Activated CD4-positive, CD25-positive, alpha-beta regulatory T cell treated with anti-CD3 and anti-CD28 coated beads, Interleukin-2, amount 50 U/mL, for 16 hours (primary cell): ENCODE measurements around the gene ZNF154.
"Not testable (repeated sequence)": the region's sequence is repeated elsewhere in the genome, so short reads cannot be mapped to it uniquely, and the experiment has no call there.

Experiments
- DNase-seq: peaks from one replicate; pipeline ENCODE4 v3.0.0-alpha.2; 2020; ENCODE audit warnings: low read depth, low spot score

ZNF154 gene

GRCh38 chr19:57708641-57709361 is at the start of gene ZNF154:
ZNF154 (minus strand) TSS chr19:57709204; CDS start chr19:57708971, 233 bp downstream.
- DNase-seq = no peak

DNA sequence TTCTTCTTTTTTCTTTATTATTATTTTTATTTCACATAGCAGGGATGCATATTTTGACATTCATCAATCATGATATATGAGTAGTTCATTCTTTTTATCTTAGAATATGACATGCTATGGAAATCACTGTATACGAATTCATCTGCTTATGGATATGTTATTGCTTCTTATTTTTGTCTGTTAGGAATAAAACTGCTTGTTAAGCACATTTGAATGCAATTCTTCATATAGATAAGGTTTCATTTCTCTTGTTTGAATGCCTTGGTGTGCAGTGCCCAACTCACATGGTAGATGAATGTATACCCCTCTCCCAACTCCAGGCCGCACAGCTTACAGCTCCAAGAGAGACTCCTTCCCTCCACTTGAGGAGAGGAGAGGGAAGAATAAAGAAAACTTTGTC is 48.9 kb upstream of the ZNF154 start:
- no peak for DNase-seq

DNA sequence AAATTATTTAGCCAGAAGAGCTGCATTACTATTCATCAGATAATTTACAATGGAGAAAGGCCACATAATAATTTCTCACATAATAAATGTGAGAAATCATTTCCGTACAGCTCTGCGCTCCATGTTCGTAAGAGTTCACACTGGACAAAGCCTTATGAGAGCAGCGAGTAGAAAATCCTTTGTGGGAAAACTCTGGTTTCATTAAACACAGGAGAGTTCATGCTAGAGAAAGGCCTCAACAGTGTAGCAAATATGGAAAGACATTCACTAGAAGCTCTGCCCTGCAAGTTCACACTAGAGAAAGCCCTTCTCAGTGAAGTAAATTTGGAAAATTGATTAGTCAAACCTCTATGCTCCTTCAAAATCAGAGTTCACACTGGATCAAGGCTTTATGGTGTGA is 46.0 kb upstream of the ZNF154 start:
- no peak for DNase-seq

- DNase-seq = no peak
Measured at GRCh38 chr19:57754091-57754673, 45.2 kb upstream of the ZNF154 start.

DNA sequence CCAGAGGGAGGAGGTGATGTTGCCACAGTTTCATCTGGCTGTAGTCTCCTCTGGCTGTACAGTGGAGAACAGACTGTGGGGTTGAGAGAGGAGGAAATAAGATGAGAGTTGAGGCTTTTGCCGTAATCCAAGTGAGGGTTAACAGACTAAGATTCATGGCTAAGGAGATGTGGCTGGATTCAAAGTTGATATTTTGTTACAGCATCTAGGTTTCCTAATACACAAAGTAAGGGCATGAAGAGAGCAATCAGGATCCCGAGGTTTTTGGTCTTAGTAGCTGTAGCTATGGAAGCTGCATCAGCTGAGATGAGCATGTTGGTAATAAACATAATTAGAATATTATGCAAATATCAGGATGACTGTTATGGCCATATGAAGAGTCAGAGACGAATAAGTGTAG is 39.0 kb upstream of the ZNF154 start:
- DNase-seq = no peak

- DNase-seq = no peak
Measured at GRCh38 chr19:57747472-57747807, 38.4 kb upstream of the ZNF154 start.

GRCh38 chr19:57746580-57747471 is 37.8 kb upstream of the ZNF154 start, which contains the start of gene ZNF776:
ZNF776 (plus strand) TSS chr19:57746815; CDS start chr19:57747059, 244 bp downstream.
- peak; percentile 75 for DNase-seq

DNA sequence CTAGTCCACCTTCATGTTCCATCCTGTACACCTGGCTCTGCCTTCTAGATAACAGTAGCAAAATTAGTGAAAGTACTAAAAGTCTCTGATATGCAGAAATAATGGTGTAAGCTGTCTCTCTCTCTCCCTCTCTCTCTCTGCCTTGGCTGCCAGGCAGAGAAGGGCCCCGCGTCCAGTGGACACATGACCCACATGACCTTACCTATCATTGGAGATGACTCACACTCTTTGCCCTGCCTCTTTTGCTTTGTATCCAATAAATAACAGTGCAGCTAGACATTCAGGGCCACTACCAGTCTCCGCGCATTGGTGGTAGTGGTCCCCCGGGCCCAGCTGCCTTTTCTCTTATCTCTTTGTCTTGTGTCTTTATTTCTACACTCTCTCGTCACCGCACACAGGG is 29.8 kb upstream of the ZNF154 start:
- not testable (repeated sequence) for DNase-seq

DNA sequence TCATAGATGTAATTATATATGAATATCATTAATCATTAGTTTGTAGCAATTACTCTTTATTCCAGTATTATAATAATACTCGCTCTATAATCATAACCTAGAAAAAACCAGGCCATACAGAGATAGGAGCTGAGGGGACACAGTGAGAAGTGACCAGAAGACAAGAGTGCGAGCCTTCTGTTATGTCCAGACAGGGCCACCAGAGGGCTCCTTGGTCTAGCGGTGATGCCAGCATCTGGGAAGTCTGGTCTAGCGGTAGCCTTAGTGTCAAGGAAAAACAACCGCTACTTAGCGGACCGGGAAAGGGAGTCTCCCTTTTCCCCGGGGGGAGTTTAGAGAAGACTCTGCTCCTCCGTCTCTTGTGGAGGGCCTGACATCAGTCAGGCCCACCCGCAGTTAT is 29.3 kb upstream of the ZNF154 start:
- not testable (repeated sequence) for DNase-seq

GRCh38 chr19:57720878-57721277 is 11.9 kb upstream of the ZNF154 start:
- DNase-seq = no peak

DNA sequence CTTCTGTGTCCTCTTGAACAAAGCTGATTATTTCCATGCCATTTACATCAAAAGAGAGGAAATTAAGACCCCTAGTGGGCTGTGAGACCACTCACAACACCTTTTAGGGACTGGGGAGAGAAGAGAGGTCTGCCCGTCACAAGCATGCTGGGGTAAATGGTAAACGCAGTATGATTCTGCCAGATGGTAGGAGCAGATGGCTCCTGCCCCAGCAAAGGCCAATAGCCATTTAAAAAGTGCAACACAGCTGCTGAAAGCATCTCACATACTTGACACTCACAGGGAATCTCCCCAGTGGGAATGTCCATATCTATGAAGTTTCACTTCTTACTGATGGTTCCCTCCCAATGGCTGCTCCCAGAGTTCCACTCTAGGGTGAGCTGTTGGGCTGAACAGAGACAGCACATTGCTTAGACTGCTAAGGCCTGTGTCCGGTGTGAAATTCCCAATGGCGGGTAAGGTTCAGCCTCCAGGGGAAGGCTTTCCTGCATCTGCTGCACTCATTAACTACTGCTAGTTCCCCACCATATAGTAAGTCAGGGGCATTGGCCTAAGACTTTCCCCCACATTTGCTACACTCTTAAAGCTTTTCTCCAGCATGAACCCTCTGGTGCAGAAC is 11.0 kb upstream of the ZNF154 start:
- no peak for DNase-seq

GRCh38 chr19:57719424-57719823 is 10.4 kb upstream of the ZNF154 start:
- no peak for DNase-seq

DNA sequence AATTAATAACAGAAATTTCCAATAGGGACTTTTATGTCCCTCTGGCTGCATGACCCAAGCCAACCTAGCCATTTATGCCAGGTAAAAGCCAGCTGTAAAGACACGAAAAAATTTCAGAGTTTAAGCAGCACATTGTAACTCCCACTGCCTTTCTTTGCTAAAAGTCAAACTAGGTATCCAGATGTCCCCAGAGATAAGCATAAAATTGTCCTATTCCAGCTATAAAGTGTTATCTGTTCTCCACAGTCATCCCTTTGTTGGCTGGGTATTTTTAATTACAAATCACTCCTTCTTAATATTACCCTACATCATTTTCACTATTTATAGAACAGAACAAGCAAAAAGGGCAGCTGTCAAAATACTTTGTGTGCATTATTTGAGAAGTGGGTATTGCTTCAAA is 3.2 kb upstream of the ZNF154 start:
- DNase-seq = no peak

DNA sequence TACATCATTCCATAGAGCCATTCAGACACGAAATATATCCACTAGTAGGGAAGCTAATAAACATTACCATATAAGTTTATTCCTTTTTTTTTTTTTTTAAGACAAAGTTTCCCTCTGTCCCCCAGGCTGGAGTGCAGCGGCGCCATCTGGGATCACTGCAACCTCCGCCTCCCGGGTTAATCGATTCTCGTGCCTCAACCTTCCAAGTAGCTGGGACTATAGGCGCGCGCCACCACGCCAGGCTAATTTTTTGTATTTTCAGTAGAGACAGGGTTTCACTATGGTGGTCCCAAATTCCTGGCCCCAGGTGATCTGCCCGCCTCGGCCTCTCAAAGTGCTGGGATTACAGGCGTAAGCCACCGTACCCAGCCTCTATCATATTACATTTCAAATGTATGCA is 612 bp upstream of the ZNF154 start:
- DNase-seq = no peak

- DNase-seq = no peak
Measured at GRCh38 chr19:57706346-57706745, 2.7 kb downstream of the ZNF154 start.

GRCh38 chr19:57701625-57702024 is 7.4 kb downstream of the ZNF154 start:
- no peak for DNase-seq

DNA sequence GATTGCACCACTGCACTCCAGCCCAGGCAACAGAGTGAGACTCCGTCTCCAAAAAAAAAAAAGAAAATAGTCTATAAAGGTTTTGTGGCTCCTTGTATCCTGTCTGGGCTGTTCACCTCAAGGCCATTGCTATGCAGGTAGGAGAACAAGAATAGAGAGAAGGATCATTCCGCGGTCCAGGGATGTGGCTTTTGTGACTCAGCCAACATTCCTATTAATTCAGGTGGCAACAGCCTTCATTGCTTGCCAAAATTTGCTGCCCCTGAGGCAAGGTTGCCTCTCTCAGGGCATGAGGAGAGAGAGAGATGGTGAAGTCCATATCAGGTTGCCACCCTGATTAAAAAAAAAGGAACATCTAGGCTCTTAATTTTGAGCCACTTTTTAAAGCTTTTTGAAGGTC is 19.3 kb downstream of the ZNF154 start:
- DNase-seq = no peak

DNA sequence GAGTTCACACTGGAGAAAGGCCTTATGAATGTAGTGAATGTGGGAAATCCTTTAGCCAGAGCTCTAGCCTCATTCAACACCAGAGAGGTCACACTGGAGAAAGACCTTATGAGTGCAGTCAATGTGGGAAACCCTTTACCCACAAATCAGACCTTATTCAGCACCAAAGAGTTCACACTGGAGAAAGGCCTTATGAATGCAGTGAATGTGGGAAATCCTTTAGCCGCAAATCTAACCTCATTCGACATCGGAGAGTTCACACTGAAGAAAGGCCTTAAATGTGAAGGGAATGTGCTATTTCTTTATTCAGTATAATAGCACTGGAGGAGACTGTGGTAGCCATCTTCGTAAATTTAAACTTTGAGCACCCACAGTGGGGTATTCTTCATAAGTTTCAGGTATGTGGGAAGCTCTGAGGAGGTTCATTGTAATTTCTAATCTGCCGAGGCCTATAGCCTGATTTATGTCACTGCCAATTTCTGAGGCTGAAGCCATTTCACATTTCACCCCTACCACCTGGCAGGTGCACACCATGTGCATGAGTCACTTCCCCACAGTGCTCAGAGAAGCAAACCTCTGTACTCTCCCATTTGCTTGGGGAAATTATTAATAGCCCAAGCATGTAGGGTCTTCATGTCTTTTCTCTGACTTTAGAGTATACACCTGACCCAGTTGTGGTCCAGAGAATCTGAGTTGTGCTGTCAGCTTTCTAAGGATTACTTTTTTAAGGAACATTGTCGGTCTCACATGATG is 20.8 kb downstream of the ZNF154 start:
- no peak for DNase-seq

DNA sequence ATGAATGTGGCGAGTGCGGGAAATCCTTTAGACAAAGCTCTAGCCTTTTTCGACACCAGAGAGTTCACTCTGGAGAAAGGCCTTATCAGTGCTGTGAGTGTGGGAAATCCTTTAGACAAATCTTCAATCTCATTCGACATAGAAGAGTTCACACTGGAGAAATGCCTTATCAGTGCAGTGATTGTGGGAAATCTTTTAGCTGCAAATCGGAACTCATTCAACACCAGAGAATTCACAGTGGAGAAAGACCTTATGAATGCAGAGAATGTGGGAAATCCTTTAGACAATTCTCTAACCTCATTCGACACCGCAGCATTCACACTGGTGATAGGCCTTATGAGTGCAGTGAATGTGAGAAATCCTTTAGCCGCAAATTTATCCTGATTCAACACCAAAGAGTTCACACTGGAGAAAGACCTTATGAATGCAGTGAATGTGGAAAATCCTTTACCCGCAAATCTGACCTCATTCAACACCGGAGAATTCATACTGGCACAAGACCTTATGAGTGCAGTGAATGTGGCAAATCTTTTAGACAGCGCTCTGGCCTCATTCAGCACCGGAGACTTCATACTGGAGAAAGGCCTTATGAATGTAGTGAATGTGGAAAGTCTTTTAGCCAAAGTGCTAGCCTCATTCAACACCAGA is 21.5 kb downstream of the ZNF154 start:
- no peak for DNase-seq

DNA sequence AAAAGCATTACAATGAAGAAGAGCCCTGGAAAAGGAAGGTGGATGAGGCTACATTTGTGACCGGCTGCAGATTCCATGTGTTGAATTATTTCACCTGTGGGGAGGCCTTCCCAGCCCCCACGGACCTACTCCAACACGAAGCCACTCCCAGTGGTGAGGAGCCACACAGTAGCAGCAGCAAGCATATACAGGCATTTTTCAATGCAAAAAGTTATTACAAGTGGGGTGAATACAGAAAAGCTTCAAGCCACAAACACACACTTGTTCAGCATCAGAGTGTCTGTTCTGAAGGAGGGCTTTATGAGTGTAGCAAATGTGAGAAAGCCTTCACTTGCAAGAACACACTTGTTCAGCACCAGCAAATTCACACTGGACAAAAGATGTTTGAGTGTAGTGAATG is 22.3 kb downstream of the ZNF154 start:
- DNase-seq = no peak

GRCh38 chr19:57682226-57682766 is 26.7 kb downstream of the ZNF154 start:
- no peak for DNase-seq
